LHCN-M2 (cell line): ENCODE data around the gene FANCE. TPM values are rescaled to one million over a fixed set of nuclear protein-coding genes. Genes with fewer than 3 reads are reported as not detected.
A peak's percentile ranks its signal among the peaks of the same experiment; 100 is the strongest.

Experiments used
- DNase-seq: peaks from one replicate; pipeline ENCODE4 v3.0.0-alpha.2; 2012; ENCODE audit warnings: low read depth
- total RNA-seq: library from RNA; depleted of rRNA; stranded (reverse); fragments of >200 nt; gene quantifications from 2 replicates; pipeline ENCODE4 v1.2.3, GENCODE V29; 2014

Gene FANCE
- total RNA-seq, 1 experiment from 2014 or later, result 12.8 TPM

DNA sequence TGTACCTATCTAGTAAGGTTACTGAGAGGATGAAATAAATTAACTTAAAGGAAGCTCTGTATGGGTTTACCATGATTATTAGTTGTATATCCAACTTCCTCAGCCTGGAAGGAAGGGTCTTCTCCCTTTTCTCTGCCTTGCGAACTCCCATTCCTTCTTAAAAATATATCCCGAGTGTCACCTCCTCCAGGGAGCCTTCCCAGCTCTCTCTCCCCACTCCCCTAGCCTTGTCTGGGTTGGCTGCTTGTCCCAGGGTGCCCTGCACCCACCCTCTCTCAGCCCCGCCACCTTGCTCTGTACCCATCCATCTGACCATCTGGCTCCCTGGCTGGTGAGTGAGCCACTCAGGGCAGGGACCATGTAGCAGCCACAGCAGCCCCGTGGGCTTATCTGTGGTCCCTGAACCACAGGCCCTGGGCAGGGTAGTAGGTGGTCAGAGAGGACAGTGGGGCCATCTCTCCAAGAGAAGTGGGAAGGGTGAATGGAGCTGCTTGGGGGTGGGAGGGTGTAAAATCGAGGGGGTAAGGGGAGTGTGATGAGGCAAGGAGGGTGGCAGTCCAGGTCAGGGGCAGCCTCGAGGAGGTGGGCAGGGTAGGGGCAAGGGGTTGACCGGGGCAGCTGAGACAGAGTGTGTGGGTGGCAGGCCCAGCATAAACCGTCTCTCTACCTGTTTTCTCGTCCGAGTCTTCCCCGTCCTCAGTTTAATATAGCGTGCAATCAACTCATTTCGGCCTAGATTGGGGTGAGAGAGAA lies 31.9 kb downstream of the FANCE start:
- no peak for DNase-seq

DNA sequence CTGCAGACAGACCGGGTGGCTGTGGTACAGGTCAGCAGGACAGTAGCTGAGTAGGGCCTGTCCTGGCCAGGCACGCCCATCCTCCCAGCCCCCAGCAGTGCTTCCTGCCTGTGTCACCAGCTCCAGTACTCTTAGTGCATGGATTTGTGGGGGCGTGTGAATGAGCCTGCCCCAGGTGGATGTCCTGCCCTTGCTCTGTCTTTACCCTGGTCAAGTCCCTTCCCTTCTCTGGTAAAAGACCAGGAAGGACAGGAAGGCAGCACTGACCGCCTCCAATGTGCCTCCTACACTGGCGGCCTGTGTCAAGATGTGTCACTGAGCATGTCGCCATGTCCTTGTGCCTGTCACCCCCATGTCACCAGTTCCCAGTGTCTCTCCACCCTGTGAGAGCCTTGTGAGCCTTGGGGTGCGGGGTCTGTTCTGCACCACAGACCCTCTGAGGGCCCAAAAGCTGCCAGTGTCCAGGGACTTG lies 32.8 kb downstream of the FANCE start:
- peak; percentile 42 for DNase-seq

DNA sequence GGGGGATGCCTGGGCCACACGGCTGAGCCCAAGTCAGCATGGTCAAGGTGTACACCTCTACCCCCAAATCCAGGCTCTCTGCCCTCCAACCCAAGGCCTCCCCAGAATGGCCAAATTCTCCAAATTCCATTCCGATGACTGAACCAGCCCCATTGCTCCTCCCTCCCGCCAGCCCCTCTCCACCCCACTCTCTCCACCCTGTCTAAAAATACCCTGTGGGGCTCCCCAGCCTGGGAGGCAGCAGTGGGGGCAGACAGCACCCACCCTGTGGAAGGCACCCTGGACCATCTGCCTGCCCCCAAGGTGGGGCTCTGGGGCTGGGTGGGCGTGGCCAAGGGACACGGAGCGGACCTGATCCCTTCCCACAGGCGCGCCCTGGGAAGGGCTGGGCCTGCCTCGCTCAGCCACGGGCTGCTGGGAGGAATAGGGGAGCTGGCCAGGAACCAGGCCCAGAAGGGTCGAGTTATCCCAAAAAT lies 33.3 kb downstream of the FANCE start:
- DNase-seq, result peak; percentile 81

DNA sequence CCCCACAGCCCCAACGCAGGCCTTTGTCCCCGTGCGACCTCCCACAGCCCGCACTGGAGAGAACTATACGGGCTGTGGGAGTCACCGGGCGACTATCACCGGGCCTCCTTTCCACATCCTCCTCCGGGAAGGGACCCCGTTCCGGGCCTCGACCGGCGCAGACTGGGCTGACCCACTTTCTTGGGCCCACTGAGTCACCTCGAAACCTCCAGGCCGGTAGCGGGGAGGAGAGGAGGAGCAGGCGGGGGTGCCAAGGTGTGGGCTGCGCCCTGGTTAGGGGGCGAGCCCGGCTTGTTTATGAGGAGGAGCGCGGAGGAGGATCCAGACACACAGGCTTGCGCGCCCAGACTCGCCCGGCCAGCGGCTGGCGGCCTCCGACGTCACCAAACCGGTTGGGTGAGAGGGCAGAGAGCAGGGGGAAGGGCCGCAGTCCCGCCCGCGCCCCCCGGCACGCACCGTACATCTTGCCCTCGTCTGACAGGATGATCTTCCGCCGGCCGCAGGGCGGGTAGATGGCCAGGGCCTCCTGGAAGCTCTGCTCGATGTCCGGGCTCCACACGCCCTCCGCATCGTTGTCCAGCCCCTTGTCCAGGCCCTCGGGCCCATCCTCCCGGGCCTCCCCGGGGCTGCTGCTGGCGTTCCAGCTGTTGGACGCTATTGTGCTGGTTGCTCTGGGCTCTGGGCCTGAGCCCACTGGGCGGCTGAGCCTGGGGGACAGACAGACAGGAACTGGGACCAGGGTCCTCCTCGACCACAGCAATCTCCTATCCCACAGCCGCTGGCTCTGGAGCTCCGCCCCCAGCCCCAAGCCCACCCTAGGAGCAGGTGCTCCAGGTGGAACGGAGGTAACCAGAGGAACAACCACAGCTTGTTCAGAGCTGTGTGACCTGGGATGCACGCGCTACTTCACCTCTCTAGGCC lies 34.1 kb downstream of the FANCE start:
- no peak for DNase-seq

DNA sequence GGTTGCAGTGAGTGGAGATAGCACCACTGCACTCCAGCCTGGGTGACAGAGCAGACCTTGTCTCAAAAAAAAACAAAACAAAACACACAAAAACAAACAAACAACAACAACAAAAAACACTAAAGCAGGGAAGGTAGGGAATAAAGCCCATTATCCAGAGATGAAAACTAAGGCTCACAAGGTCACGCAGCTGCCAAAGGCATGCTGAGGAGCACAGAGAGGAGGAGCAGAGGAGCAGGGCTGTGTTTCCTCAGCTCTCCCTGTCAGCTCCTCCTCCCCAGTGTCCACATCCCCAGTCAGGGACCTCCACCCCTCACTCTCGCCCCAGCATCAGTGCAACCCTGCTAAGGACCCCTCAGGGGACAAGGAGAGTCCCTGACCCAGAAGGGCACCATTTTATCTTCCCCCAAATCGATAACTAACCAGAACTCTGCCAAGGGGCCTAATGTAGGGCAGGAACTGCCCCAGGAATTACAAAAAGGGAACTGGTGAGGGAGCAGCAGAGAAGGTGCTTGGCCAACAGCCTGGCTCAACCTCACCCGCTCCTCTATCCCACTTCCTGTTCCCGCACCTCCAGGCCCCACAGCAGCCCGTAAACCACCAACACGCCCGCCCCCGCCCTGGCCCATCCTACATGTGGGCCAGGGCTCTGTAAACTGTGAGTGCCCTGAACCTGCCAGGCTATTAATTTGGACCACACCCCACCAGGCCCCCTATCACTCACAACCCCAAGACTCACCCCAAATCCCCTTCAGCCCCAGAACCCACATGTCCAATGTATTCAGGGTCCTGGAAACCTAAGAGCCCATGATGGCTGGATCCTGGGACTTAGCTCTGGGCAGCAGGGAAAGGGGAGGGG lies 35.7 kb downstream of the FANCE start:
- peak; percentile 32 for DNase-seq

DNA sequence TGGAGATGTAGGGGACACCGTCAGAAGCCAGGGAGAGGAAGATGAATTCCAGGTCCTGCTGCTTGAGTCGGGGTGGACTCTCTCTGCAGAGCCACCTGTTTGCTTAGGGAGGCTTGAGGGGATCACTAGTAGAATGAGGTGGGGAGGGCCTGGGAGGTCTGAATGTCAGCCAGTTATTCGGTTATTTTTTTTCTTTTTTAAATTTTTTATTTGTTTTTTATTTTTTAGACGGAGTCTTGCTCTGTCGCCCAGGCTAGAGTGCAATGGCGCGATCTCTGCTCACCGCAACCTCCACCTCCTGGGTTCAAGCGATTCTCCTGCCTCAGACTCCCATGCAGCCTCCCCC lies 36.4 kb downstream of the FANCE start:
- DNase-seq, result no peak

DNA sequence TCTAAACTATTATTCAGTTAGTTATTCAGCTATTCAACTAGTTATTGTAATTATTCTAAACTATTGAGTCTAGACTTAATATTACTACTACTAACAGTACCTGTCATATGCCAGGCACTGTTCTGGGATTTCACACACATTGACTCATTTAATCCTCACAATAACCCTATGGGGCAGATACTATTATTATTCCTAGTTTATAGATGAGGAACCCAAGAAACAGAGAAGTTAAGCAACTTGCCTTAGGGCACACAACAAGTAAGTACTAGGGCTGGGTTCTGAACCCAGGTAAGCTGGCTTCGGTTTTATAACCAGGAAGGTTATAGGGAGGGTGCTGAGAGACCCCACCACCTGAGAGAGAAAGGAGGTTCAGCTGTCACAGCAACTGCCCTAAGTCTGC lies 36.9 kb downstream of the FANCE start:
- DNase-seq, result no peak

DNA sequence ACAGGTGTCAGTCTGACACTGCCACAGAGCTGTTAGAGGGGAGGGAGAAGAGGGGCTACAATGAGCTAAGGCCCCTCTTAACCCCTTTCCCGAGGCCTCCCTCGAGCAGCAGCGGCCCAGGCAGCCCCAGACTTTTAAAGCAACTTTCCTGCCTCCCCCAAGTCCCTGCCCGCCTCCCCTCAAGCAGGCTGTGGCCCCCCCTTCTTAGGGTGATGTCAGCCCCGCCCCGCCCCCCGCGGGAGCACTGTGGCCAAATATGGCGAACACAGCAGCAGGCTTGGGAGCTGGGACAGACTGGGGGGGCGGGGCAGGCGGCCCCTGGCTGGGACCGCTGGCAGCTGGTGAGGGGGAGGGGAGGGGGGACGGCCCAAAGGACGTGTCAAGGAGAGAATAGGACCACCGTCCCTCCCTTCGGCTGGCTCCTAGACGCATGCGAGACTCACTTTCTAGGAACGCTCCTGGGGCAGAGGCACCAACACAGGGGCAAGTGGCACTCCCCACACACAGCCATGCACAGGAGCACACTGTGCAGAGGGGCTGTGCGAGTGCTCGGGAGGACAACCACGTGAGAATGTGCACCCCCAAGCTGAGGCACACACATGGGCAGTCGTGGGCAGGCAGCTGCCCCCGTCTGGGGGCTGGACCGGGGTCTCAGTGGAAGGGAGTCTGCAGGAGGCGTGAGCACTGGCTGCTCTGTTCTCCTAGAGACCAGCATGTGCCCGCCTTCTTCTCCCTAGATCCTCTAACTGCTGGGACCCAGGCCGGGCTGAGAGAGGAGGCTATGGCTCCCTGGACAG lies 38.1 kb downstream of the FANCE start:
- peak; percentile 76 for DNase-seq

DNA sequence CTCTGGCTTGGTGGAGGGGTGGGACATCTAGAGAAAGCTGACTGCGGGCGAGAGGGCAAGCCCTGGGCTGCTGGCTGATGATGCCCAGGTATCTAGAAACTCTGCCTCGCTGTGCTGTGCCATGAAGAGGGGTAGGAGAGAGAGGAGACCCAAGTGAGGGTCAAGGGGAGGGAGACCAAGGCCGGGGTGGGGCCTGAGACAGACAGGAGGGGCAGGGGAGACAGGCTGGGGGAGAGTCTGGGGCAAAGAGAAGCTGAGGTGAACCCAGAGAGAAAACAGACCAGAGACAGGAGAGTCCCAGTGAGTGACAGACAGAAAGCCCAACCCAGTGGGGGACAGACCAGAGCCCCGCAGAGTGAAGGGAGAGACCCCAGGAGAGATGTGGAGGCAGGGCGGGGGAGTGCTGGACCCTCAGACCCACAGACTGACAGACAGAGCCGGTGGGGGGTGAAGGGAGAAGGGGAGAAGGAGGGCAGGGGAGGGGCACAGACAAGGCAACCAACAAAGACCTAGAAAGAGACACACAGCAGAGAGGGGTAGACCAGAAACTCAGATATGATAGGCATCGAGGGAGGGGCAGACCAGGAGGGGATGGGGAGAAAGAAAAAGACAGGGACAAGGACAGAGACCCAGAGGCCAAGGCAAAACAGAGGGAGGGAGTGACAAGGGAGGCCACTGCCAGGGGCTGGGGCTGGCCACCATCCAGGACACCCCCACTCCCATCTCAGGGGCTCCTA lies 38.9 kb downstream of the FANCE start:
- no peak for DNase-seq

DNA sequence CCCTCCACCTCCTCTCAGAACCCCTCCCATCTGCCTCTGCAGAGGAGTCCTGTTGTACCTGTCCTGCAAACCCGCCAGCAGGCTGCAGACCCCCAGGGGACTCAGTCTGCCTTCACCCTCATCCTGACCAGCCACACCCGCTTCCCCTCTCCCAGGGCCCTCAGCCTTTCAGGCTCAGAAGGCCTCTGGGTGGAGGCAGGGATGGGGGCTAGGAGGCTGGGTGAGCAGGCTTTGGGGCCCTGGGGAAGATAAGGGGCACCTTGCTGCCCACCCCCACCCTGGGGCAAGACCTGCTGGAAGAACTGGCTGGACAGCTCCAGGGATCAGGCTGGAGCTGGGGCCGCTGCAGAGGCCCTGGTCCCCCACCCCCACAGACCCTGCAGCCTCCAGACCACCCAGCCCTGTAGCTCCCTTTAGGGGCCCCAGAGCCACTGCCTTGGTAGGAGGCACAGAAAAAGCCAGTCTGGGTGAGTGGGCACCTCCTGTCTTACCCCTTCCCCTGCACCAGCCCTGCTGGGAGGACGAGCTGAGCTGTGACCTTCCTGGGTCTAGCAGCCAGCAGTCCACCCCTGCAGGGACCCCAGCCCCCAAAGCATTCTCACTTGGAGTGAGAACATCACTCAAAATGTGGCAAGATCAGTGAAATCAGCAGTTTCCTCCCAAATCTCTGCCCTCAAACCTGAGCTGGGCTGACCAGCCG lies 39.6 kb downstream of the FANCE start:
- no peak for DNase-seq

DNA sequence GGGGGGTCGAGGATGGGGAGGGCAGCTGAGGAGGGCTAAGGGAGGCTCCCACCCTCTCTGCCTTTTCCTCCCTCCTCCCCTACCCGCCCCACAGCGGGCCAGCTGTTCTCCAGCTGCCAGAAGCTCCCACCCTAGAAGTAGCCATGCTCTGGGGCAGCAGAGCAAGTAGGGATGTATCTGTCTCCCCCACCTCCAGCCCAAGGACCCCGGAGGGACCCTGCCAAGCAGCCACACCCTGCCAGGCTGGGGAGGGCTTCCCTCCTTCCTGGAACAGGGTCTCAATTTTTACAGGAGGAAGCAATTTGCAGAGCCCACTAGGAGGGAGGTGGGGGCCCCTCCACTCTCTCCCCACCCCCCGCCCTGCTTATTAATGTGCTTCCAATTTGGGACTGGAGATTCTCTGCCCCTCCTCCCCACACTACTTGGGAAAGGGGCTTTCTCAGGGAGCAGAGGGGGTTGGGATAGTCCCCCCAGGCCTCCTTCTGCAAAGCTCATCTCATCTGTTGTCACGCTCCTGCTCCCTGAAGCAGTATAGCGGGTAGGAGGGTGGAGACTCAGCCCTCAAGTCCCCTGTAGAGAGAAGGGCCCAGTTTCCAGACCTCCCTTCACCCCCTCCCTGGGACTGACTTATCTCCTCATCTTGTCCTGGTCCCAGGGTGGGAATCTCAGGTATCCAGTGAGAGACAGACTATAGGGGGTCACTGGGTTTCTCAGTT lies 40.3 kb downstream of the FANCE start:
- DNase-seq, result no peak

DNA sequence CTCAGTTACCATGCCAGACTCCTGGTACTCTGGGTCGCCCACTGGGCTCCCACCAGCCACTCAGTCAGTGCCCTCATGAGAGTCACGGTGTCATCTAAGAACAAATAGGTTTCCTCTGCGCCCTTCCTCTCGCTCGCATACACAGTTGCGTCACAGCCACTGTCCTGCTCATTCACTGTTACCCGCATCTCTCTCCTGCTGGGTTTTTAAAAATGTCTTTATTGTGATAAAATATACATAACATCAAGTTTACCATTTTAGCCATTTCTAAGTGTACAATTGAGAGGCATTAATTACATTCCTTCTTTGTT lies 40.8 kb downstream of the FANCE start:
- no peak for DNase-seq

DNA sequence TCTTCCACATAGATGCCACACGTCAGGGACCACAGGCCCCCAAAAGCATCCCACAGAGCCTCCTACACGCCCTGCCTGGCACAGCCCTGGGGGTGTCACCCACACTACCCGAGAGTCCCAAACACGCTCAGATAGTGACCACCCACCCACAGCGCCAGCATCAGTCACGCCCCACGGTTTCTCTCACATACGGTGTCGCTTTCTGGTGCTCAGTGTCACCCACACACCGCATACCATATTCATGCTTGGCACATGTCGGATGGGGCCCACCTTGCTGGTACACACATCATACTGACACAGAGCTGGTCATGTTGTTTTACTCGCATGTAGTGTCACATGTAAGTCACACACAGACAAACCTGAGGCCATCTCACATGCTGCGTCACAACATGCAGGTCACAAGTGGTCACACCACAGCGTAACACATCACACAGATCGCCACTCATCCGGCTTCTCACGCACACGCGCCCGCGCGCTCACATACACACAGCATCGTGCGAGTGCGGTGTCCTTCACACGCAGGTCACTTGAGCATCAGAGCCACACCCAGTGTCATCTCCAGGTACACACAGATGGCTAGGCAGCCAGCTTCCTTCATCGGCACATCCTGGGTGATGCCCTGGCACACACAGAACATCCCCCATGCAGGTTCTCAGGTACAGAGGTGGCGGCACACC lies 41.3 kb downstream of the FANCE start:
- no peak for DNase-seq

DNA sequence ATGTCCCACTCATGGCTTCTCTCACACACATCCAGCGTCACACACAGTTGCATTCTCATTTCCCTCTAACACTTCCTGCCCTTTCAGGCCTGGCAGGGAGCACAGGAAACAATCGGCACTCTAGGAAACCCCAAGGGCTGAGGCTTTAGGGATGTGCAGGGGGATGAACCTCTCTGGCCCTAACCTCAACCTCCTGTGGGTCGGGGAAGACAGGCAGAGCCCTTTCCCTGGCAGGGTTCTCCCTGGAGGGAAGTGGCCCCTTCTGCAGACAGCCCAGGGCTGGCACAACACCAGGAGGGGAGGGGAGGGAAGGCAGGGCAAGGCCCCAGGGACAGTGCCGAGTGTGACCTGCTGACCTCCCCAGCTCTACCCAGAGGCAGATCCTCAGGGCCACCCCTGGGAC lies 42.0 kb downstream of the FANCE start:
- DNase-seq, result peak; percentile 40

DNA sequence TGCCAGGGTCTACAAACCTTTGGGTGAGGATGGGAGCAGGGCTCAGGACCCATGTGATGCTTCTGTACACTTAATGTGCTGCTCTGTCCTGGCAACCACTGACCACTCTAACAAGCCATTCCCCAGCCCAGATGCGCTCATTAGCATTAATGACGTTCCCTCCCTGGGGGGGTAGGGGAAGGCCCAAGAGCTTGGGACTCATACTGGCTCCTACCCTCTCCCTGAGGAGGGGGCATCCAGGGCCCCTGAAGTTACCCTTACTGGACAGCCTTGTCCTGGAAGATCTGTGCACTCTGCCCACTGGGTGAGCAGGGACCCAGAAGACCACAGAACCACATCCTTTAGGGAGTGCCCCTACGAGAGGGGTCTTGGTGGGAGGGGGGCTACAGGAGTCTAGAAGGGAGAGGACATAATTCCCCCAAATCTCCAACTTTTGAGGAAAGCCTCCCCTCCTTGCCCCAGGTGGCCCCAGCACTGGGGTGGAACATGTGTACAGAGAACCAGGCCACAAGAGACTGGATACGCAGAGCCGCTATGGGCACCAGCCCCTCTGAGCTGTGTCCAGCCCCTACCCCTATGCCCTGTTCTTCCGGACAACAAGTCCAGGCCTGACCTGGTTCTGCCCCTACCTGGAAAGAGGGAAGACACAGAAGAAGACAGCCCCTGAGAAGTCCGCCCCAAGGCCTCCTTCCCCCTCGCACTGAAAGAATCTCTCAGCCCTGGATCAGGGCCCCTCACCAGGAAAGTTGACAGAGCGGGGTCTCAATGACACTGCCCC lies 43.3 kb downstream of the FANCE start:
- no peak for DNase-seq

DNA sequence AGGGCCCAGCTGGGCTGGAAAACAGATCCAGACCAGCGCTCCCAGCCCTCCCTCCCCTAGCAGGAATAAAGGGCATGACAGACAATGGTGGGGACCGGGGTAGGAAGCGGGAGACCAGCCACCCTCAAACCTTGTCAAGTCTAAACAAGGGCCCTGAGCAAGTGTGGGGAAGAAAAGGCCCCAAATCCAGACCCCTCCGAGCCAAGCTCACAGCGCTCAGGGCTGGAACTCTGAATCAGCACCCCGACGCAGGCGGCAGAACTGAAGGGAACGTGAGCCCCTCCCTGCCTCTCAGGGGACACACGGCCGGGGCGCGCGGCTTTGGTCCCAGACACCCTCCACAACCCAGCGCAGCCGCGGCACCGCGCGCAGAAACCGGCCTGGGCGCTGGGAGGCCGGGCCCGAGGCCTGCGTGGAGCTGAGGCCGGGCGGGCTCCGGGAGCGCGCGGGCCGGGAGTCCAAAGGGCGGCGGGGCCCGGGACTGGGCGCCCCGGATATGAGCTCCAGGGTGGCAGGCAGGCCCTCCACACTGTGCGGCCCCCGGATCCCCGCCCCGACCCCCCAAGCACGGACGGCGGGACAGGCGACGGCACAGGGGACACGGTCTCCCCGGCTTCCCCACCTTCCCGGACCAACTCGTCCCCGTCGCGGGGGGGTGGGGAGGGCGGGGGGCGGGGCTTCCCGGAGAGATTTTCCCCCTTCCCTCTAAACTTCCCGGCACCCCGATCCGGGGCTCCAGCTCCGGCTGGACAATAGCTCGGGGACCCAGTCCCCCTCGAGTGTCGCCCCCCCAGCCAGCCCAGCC lies 44.1 kb downstream of the FANCE start:
- DNase-seq, result peak; percentile 50
